Keratinocyte (primary cell): Measurements from ENCODE around the gene FBXO8.

Experiments
- CTCF ChIP-seq, 3 experiments: IDR thresholded peaks in 1 of 3; conservative IDR thresholded peaks in 1 of 3; optimal IDR thresholded peaks in 1 of 3; 2 replicates in 2 of 3; 3 replicates in 1 of 3; pipeline versions ENCODE3 to v1.5.1; 2011; ENCODE audit warnings: low read length in 3 of 3, mild to moderate bottlenecking in 3 of 3, moderate library complexity in 2 of 3, control low read depth in 1 of 3, inconsistent platforms in 1 of 3; ENCODE audit not compliant: insufficient read depth in 2 of 3; ENCODE audit errors: extremely low read depth in 1 of 3
- EZH2 ChIP-seq: IDR thresholded peaks from one replicate; pipeline ENCODE4 v1.6.1; 2012; ENCODE audit warnings: inconsistent platforms, mild to moderate bottlenecking, low read length, moderate library complexity

- TF ChIP-seq CTCF (optimal IDR thresholded peaks at IDR 0.05 in 1 of 3, IDR thresholded peaks at IDR 0.05 in 1 of 3, conservative IDR thresholded peaks at IDR 0.05 in 1 of 3; ENCODE audit: extremely low read depth in 1 of 3, insufficient read depth in 2 of 3, low read length in 3 of 3), result no peak
- no peak for TF ChIP-seq EZH2
Observed at GRCh38 chr4:174198828-174199227, 84.6 kb downstream of the FBXO8 start.
